RKO (cell line): Measurements from ENCODE around the gene ATXN1L.
"Not testable (repeated sequence)": the region's sequence is repeated elsewhere in the genome, so short reads cannot be mapped to it uniquely, and the experiment has no call there.

ENCODE experiments used
- DNase-seq: peaks from one replicate; pipeline ENCODE4 v3.0.0-alpha.2; 2016; ENCODE audit warnings: low spot score

The ATXN1L gene

DNA sequence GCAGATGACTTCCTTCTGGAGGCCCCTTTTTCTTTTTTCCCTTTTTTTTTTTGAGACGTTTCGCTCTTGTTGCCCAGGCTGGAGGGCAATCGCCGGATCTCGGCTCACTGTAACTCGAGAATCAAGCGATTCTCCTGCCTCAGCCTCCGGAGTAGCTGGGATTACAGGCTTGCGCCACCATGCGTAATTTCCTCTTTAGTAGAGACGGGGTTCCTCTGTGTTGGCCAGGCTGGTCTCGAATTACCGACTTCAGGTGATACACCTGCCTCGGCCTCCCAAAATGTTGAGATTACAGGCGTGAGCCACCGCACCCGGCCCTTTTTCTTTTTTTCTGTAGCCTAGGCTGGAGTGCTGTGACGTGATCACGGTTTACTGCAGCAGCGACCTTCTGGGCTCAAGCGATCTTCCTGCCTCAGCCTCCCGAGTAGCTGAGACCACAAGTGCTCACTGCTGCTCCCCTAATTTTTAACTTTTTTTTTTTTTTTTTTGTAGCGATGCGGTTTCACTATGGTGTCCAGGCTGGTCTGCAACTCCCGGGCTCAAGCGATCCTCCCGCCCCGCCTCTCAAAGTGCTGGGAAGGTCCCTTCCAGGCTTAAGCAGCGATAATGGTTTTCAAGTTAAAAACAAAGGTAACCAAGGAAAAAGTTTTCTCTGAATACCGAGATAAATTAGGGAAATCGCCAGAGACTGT lies 48.6 kb downstream of the ATXN1L start:
- peak; percentile 60 for DNase-seq

DNA sequence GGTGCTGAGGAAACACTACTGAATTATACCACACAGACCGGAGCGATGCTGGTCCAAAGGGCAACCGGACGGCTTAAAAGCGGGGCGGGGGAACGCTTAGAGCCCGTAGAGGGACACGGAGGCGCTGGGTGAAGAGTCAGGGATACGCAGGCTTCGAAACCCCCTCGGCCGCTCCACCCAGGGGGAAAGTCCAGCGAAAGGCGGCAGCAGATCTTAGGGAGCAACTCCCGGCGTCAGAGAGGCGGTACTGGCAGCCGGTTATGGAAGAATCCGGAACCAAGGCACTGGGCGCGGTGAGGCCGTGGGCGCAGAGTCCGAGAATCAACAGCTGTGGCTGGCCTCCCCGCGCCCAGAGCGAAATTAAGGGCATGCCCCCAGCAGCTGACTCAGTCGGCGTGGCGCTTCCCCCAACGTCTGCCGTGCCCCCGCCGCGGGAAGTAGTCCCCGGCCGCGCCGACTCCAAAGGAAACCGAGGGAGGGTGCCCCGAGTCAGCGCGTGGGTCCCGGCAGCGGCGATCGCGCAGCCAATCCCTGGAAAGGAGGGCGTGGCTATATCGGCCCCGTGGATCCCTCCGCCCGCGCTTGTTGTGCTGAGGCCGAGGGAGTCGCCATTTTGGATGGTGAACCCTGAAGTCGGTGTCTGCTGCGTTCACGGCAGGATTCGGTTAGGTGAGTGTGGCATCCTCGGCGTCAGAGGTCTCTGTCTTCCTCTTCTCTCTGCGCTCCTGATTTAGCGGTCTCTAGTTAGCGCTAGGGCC lies 49.3 kb downstream of the ATXN1L start, which contains the start of gene IST1:
Gene IST1, plus strand, starts transcription at position 611 of the 758 bp plus-strand sequence. CDS start 20,110 bp downstream, outside the sequence.
- DNase-seq = peak; percentile 98

DNA sequence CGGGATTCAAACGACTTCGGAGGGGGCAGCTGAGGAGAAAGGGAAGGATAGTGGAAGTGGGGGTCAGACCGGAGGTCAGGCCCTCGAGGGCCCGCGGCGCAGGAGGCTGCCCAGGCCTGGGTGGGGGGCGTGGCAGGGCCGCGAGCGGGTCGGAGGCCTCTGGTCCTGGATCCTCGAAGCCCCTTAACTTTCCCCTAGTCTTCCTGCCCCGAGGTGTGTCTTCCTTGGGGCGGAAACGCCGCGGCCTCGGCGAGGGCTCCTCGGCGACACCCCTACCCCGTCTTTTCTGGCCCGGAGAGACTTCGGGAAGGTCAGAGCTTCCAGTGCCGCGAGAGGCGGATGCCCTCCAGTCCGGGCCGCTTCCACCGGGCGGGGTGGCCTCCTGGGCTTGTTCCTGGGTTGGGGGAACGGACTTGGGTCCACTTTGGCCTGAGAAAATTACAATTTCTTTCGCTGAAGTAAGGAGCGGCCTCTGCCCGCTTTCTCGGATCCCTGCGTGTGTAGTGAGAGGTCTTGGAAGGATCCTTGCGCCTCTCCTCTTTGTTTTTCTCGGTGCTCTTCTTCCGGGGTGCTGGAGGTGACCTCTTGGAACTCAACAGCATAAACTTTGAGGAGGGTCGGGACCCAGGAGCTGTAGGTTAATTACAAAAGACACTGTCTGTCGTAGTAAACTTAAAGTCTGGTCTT lies 50.0 kb downstream of the ATXN1L start:
- peak; percentile 67 for DNase-seq

GRCh38 chr16:71896764-71897368 lies 51.1 kb downstream of the ATXN1L start:
- no peak for DNase-seq

DNA sequence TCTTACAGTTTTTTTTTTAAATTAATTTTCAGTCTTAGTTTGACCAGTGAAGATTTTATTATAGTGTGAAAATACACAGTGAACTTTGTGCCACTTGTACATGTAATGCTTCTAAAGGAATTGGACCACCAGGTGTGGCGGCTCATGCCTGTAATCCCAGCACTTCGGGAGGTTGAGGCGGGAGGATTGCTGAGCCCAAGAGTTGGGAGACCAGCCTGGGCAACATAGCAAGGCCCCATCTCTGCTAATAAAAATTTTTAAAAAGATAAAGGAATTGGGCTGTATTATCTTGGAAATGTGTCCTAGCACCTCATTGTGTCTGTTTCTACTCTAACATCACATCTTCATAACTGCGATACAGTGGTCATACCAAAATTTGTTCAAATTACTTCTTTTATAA lies 53.4 kb downstream of the ATXN1L start:
- DNase-seq = no peak

DNA sequence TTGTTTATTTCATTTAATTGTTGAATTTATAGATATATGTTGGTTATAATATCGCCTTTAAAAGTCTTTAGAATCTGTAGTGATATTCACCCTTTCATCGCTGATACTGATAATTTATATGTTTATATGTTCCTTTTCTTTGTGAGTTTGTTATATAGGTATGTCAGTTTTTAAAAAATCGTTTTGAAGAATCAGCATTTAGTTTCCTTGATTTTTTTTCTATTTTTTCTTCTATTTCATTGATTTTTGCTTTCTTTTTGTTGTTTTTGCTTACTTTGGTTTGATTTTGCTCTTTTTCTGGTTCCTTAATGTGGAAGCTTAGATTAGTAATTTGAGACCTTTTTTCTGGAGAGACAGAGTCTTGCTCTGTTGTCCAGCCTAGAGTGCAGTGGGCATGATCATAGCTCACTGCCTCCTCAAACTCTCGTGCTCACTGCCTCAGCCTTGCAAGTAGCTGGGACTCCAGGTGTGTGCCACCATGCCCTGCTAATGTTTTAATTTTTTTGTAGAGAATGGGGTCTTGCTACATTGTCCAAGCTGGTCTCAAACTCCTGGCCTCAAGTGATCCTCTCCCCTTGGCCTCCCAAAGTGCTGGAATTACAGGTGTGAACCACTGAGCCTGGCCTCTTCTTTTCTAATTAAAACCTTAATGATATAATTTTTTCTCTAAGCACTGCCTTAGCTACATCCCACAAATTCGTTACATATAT lies 57.0 kb downstream of the ATXN1L start:
- DNase-seq = no peak

DNA sequence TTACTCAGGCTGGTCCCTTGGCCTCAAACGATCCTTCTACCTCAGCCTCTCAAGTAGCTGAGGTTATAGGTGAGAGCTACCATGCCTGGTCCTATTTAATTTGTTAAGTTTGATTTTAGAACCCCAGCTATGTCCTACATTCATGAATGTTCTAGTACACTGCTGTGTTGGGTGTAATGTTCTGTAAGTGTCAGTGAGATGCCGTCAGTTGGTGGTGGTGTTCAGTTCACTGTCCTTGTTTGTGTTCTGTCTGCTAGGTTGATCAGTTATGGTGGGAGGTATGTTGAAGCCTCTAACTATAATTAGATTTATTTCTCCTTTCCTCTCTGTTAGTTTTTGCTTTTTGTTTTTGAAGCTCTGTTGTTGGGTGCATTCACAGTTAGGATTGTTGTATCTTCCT lies 57.8 kb downstream of the ATXN1L start:
- DNase-seq = no peak

DNA sequence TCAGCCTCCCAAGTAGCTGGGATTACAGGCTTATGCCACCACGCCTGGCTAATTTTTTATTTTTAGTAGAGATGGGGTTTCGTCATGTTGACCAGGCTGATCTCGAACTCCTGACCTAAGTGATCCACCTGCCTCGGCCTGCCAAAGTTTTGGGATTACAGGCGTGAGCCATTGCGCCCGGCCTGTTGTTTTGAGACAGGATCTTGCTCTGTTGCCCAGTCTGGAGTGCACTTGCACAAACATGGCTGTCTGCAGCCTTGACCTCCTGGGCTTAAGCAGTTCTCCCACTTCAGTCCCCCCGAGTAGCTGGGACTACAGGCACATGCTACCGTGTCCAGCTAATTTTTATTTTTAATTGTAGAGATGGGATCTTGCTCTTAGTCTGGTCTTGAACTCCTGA lies 58.5 kb downstream of the ATXN1L start:
- no peak for DNase-seq

GRCh38 chr16:71905765-71906164 lies 60.0 kb downstream of the ATXN1L start:
- DNase-seq = not testable (repeated sequence)
